Right atrium auricular region (tissue), 2 donors: ENCODE data around the gene P2RX5. TPM values are rescaled to one million over a fixed set of nuclear protein-coding genes. Genes with fewer than 3 reads are reported as not detected.
"Not testable (repeated sequence)": the region's sequence is repeated elsewhere in the genome, so short reads cannot be mapped to it uniquely, and the experiment has no call there.

Source experiments
- DNase-seq: peaks from one replicate; pipeline ENCODE4 v3.0.0-alpha.2; 2019; ENCODE audit warnings: low spot score
- H3K27ac ChIP-seq, 2 donors: fragments of 200-600 bp; sonication (generic); 1 replicate in 1 of 2; 2 replicates in 1 of 2; pipeline ENCODE4 v1.5.1; 2016 to 2019
- H3K27me3 ChIP-seq, 2 donors: fragments of 200-600 bp; sonication (generic); one replicate each; pipeline versions ENCODE4 v1.5.1 to v1.6.0; 2017 to 2019
- H3K36me3 ChIP-seq: fragments of 200-600 bp; sonication (generic); one replicate; pipeline ENCODE4 v1.5.1; 2016
- H3K4me1 ChIP-seq, 2 donors: fragments of 200-600 bp; sonication (generic); one replicate each; pipeline versions ENCODE4 v1.5.1 to v1.6.0; 2017 to 2019
- H3K4me3 ChIP-seq, 2 donors: fragments of 200-600 bp; sonication (generic); 1 replicate in 1 of 2; 2 replicates in 1 of 2; pipeline ENCODE4 v1.5.1; 2017 to 2019; ENCODE audit warnings: mild to moderate bottlenecking in 1 of 2, moderate library complexity in 1 of 2
- H3K9me3 ChIP-seq, 2 donors: fragments of 200-600 bp; sonication (generic); one replicate each; pipeline ENCODE4 v1.5.1; 2019
- CTCF ChIP-seq, 2 donors: fragments of 200-600 bp; sonication (generic); IDR thresholded peaks; one replicate each; pipeline ENCODE4 v1.5.1; 2019; ENCODE audit warnings: antibody characterized with exemption in 2 of 2
- total RNA-seq, 2 donors: library from RNA; depleted of rRNA; stranded (reverse); fragments of >200 nt; gene quantifications; one replicate each; pipeline ENCODE4 v1.1.0, GENCODE V29; 2016

Gene P2RX5
- total RNA-seq, 2 donors from 2014 or later, result 5.4 to 8.1 TPM

DNA sequence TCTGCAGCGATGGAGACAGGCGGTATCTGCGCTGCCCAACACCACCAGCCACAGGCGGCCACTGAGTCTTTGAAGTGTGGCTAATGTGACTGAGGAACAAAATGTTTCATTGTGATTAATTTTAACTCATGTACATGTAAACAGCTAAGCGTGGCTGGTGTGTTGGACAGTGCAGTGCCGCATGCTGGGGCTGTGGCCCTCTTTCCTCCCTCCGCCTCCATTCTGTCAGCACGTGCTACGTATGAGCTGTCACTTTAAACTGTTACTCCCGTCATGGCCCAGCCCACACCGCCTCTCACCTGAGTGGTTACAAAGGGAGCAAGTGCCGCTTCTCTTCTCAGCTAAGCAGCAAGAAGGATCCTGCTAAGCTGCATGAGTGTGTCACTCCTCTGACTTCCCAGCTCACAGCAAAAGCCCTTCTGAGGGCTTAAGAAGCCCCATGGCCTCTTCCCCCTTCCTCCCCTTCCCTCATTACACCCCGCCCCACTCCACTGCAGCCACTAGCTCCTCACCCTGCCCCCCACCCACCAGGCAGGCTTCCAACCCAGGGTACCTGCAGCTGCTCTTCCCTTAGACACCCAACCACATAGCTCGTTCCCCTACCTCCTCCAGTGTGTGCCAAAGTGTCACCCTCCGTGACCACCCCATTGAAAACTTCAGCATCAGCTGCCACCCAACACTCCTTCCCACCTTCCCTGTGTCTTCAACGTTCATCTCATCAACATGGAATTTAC lies 42.8 kb upstream of the P2RX5 start:
- Histone ChIP-seq H3K27me3 (no peaks in the 10 kb centered on the region), H3K36me3 (no peaks in the 10 kb centered on the region), H3K27ac (peak overlapping the region; percentile 64 to 74), H3K9me3 (no peaks in the 10 kb centered on the region), H3K4me3 (peak overlapping the region; percentile 10 to 32), H3K4me1 (peaks cover 0 to 18% of the 10 kb centered on the region in 2 donors)
- no peak for DNase-seq
- TF ChIP-seq CTCF (IDR thresholded peaks at IDR 0.05), result no peak

GRCh38 chr17:3735515-3735914 lies 39.6 kb upstream of the P2RX5 start:
- Histone ChIP-seq H3K27ac (no peak overlapping the region), H3K9me3 (no peaks in the 10 kb centered on the region), H3K4me3 (no peak overlapping the region), H3K36me3 (no peaks in the 10 kb centered on the region), H3K27me3 (no peaks in the 10 kb centered on the region), H3K4me1 (peaks cover 0 to 18% of the 10 kb centered on the region in 2 donors)
- no peak for DNase-seq
- no peak for TF ChIP-seq CTCF (IDR thresholded peaks at IDR 0.05)

DNA sequence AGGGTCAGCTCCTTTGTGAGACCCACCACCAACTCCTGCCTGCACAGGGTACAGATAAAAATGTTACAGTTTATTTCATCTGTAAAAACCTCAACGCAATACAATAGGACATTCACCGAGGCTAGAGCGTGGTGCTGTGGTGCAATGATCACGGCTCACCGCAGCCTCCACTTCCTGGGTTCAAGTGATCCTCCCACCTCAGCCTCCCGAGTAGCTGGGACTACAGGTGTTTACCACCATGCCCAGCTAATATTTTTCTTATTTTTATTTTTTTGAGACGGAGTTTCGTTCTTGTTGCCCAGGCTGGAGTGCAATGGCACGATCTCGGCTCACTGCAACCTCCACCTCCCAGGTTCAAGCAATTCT lies 38.9 kb upstream of the P2RX5 start:
- not testable (repeated sequence) for H3K27me3 ChIP-seq, H3K36me3 ChIP-seq, H3K27ac ChIP-seq, H3K9me3 ChIP-seq, DNase-seq, H3K4me3 ChIP-seq
- H3K4me1 ChIP-seq, result peaks cover 0 to 18% of the 10 kb centered on the region in 2 donors

- TF ChIP-seq CTCF (IDR thresholded peaks at IDR 0.05), result no peak
- no peaks in the 10 kb centered on the region for H3K27me3 ChIP-seq
- H3K27ac ChIP-seq, result no peak overlapping the region
- H3K4me3 ChIP-seq, result no peak overlapping the region
- DNase-seq, result no peak
- H3K4me1 ChIP-seq, result peaks cover 0 to under 1% of the 10 kb centered on the region in 2 donors
- no peaks in the 10 kb centered on the region for H3K9me3 ChIP-seq
- no peaks in the 10 kb centered on the region for H3K36me3 ChIP-seq
Measured at GRCh38 chr17:3732210-3732621, 36.3 kb upstream of the P2RX5 start.

GRCh38 chr17:3730881-3731429 lies 35.0 kb upstream of the P2RX5 start:
- H3K27me3 ChIP-seq, result no peaks in the 10 kb centered on the region
- DNase-seq, result no peak
- no peaks in the 10 kb centered on the region for H3K4me1 ChIP-seq
- no peaks in the 10 kb centered on the region for H3K9me3 ChIP-seq
- H3K27ac ChIP-seq, result no peak overlapping the region
- TF ChIP-seq CTCF (IDR thresholded peaks at IDR 0.05), result no peak
- no peaks in the 10 kb centered on the region for H3K36me3 ChIP-seq
- H3K4me3 ChIP-seq, result no peak overlapping the region

- no peak for DNase-seq
- H3K36me3 ChIP-seq, result no peaks in the 10 kb centered on the region
- H3K27ac ChIP-seq, result no peak overlapping the region
- no peaks in the 10 kb centered on the region for H3K9me3 ChIP-seq
- H3K27me3 ChIP-seq, result no peaks in the 10 kb centered on the region
- TF ChIP-seq CTCF (IDR thresholded peaks at IDR 0.05), result no peak
- H3K4me1 ChIP-seq, result no peaks in the 10 kb centered on the region
- no peak overlapping the region for H3K4me3 ChIP-seq
Measured at GRCh38 chr17:3729881-3730280, 33.9 kb upstream of the P2RX5 start.

DNA sequence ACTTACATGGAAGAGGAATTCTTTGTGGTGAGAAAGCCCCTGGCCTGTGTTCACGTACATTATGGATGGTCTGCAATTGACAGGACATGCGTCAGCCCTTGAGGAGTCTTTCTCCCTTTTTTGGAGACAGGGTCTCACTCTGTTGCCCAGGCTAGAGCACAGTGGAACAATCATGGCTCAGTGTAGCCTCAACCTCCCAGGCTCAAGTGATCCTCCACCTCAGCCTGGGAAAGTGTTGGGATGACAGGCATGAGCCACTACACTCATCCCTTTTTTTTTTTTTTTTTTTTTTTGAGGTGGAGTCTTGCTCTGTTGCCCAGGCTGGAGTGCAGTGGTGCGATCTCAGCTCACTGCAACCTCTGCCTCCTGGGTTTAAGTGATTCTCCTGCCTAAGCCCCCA lies 32.1 kb upstream of the P2RX5 start:
- H3K4me1 ChIP-seq, H3K36me3 ChIP-seq, DNase-seq, H3K27ac ChIP-seq, H3K9me3 ChIP-seq, H3K4me3 ChIP-seq, H3K27me3 ChIP-seq: not testable (repeated sequence)
